Left colon (tissue), 2 donors: Measurements from ENCODE around the gene MCCC1. TPM values are rescaled to one million over a fixed set of nuclear protein-coding genes. Genes with fewer than 3 reads are reported as not detected.

Experiments used
- ATAC-seq: fragments of 200-7000 bp; cut with Tn5 transposase; one replicate; pipeline ENCODE4 v1.9.1; 2020; ENCODE audit warnings: mild to moderate bottlenecking, moderate library complexity
- DNase-seq, 2 donors: peaks; one replicate each; pipeline ENCODE4 v3.0.0-alpha.2; 2020
- intact Hi-C, 2 donors: fragments of 100-400 bp; cut with DNase I in 1 of 2; cut with micrococcal nuclease in 1 of 2; formaldehyde crosslinking; loops; one replicate each; pipeline versions ENCODE4 v1.11.2 to v1.14.0; 2022; cut with DNase I, micrococcal nuclease
- total RNA-seq, 2 donors: library from RNA; stranded (reverse); fragmentation: NEBNext Ultra II Directional; extraction: Animal tissue kit (Norgen Biotek cat#: 25700); gene quantifications; one replicate each; pipeline ENCODE4 v1.2.1, GENCODE V29; 2021
- donor health status: DM: no; HTN: no; CAD: no.
- donor health status: DM: yes; HTN: yes; CAD: no.

The MCCC1 gene
- total RNA-seq, 2 donors from 2014 or later, result 29.4 to 33.4 TPM

DNA sequence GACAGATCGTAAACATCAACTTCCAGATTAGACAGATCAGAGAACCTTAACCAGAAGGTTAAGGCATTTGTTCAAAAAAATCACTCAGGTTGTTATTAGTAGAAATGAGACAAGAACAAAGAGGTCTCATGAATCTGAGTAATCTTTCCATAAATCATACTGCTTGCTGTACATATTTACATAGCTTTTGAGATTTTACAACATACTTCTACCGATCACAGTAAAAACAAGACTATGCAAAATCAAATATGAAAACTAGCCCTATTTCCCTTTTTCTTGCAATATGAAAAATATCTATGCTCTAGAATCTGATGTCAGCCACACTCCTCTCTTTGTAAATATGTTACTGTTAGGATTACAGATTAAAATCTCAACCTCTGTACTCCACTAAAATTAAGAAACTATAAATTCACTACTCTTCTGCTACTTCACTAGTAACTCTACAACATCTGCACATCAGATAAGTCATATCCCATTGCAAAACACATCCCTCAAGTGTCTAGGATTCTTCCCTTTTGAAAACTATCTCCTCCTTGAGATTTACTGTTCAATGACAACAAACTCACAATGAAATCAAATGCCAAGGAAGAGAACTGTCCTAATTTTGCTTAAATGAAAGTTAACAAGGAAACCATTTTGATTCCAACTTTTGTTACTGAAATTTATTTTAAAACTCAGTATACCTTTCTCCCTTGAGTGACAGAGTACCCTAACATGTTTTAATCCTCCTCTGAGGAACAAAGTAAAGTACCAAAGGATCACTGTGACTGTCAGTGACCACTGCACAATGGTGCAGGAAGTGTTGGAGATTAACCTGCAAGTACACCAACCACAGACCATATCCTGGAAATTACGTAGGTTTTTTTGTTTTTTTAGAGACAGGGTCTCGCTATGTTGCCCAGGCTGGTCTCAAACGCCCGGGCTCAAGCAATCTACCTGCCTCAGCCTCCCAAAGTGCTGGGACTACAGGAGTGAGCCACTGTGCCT is 131.8 kb downstream of the MCCC1 start:
- DNase-seq (no peak), ATAC-seq (peak; percentile 23)
- intact Hi-C loops, result no loop called here

- DNase-seq, result no peak
- ATAC-seq, result no peak
- intact Hi-C loops, result no loop called here
Measured at GRCh38 chr3:182965861-182966366, 133.4 kb downstream of the MCCC1 start.

Other genes starting within 250 kb of the MCCC1 start
- gene DCUN1D1, start 119.0 kb downstream of the MCCC1 start, total RNA-seq, result 10 to 100 TPM; 44.0 to 52.6 TPM
- gene LAMP3, start 63.2 kb upstream of the MCCC1 start, total RNA-seq, result under 1 TPM; 0.31 to 0.50 TPM
- 100 to 1,000 TPM in 1 of 2 donors, 10 to 100 TPM in 1; 80.3 to 106 TPM for gene B3GNT5, start 153.8 kb upstream of the MCCC1 start, total RNA-seq